Endothelial cell of umbilical vein (primary cell): ENCODE measurements around the gene AMH. TPM values are rescaled to one million over a fixed set of nuclear protein-coding genes. Genes with fewer than 3 reads are reported as not detected.

Experiments
- BruUV-seq: library from RNA; stranded (reverse); fragments of 400-500 nt; replicated peaks from 2 replicates; lab custom pipeline; 2021; lab: Mats Ljungman, UMichigan
- CTCF ChIA-PET: fragments of 300-600, 350-600 bp; sonication (Branson Sonifier 250); formaldehyde crosslinking; loops from one replicate; lab custom pipeline; 2021; ENCODE audit warnings: antibody characterized with exemption, inconsistent platforms; lab: Charles Lee
- POLR2A ChIA-PET: fragments of 300-600, 350-600 bp; sonication (Branson Sonifier 250); formaldehyde crosslinking; loops from one replicate; lab custom pipeline; 2021; ENCODE audit warnings: antibody characterized with exemption, inconsistent platforms; lab: Charles Lee
- DNase-seq: peaks from one replicate; pipeline ENCODE4 v3.0.0-alpha.2; 2011; ENCODE audit warnings: low read depth, low spot score
- FAIRE-seq: peaks from 2 replicates; lab custom pipeline; 2011; peaks lifted over from hg19 to GRCh38; lab: Jason Lieb, UNC
- H2AFZ ChIP-seq: 2 replicates; pipeline ENCODE4 v1.6.0; 2012; ENCODE audit warnings: low read depth, low read length, control low read depth, inconsistent platforms
- H3K27ac ChIP-seq: 2 replicates; pipeline ENCODE4 v1.5.1; 2011; ENCODE audit warnings: low read depth, mild to moderate bottlenecking, control low read depth, low read length, moderate library complexity; ENCODE audit not compliant: insufficient read depth
- H3K27me3 ChIP-seq, 2 experiments: 2 replicates each; pipeline versions ENCODE4 v1.6.0 to v1.6.1; 2011; ENCODE audit warnings: low read length in 2 of 2, mixed read lengths in 1 of 2; ENCODE audit not compliant: control insufficient read depth in 2 of 2, insufficient read depth in 2 of 2
- H3K36me3 ChIP-seq, 2 experiments: 2 replicates in 1 of 2; 3 replicates in 1 of 2; pipeline ENCODE4 v1.5.1; 2011; ENCODE audit warnings: low read length in 2 of 2, mild to moderate bottlenecking in 1 of 2, moderate library complexity in 1 of 2; ENCODE audit not compliant: control insufficient read depth in 2 of 2, insufficient read depth in 2 of 2; ENCODE audit errors: extremely low read depth in 1 of 2
- H3K4me1 ChIP-seq: 3 replicates; pipeline ENCODE4 v1.5.1; 2011; ENCODE audit warnings: mild to moderate bottlenecking, low read length; ENCODE audit not compliant: control insufficient read depth, insufficient read depth; ENCODE audit errors: extremely low read depth
- H3K4me2 ChIP-seq: 2 replicates; pipeline ENCODE4 v1.6.1; 2011; ENCODE audit warnings: low read length, control low read depth, mixed read lengths; ENCODE audit not compliant: insufficient read depth
- H3K4me3 ChIP-seq, 3 experiments: fragments of 200-600 bp in 1 of 3; sonication (generic), shearing (Covaris generic) in 1 of 3; replicated peaks in 1 of 3; 2 replicates each; pipeline ENCODE4 v1.5.1; 2011 to 2016; ENCODE audit warnings: control low read depth in 3 of 3, low read length in 3 of 3, mild to moderate bottlenecking in 2 of 3, inconsistent platforms in 1 of 3, low read depth in 1 of 3, moderate library complexity in 1 of 3; ENCODE audit not compliant: insufficient read depth in 1 of 3
- H3K79me2 ChIP-seq: 2 replicates; pipeline ENCODE4 v1.6.0; 2012; ENCODE audit warnings: low read length, inconsistent platforms; ENCODE audit not compliant: control insufficient read depth, insufficient read depth
- H3K9ac ChIP-seq: replicated peaks from 2 replicates; pipeline ENCODE3; 2011; ENCODE audit warnings: low read length, control low read depth; ENCODE audit not compliant: insufficient read depth; ENCODE audit errors: extremely low read depth
- H3K9me1 ChIP-seq: replicated peaks from 3 replicates; pipeline ENCODE4 v1.6.0; 2011; ENCODE audit warnings: mild to moderate bottlenecking, low read length; ENCODE audit not compliant: control insufficient read depth, insufficient read depth; ENCODE audit errors: extremely low read depth
- H3K9me3 ChIP-seq: replicated peaks from 2 replicates; pipeline ENCODE4 v1.5.1; 2012; ENCODE audit warnings: low read length, inconsistent platforms; ENCODE audit not compliant: control insufficient read depth, insufficient read depth
- H4K20me1 ChIP-seq: replicated peaks from 2 replicates; pipeline ENCODE3; 2011; ENCODE audit warnings: mild to moderate bottlenecking, low read length; ENCODE audit not compliant: control insufficient read depth, insufficient read depth; ENCODE audit errors: extremely low read depth
- CTCF ChIP-seq, 2 donors: IDR thresholded peaks; 1 replicate in 1 of 2; 2 replicates in 1 of 2; pipeline ENCODE4 v1.5.1; 2011; ENCODE audit warnings: low read length in 2 of 2, mild to moderate bottlenecking in 2 of 2, moderate library complexity in 2 of 2, control low read depth in 1 of 2, inconsistent platforms in 1 of 2, low read depth in 1 of 2; ENCODE audit not compliant: insufficient read depth in 1 of 2; ENCODE audit errors: extremely low read depth in 1 of 2
- EZH2 ChIP-seq: IDR thresholded peaks from 2 replicates; pipeline ENCODE4 v1.6.1; 2012; ENCODE audit warnings: borderline replicate concordance, low read depth, mild to moderate bottlenecking, moderate library complexity, low read length, inconsistent platforms; ENCODE audit not compliant: severe bottlenecking
- FOS ChIP-seq: IDR thresholded peaks from 2 replicates; pipeline ENCODE4 v1.6.1; 2011; ENCODE audit warnings: mild to moderate bottlenecking, low read length, moderate library complexity, borderline replicate concordance; ENCODE audit not compliant: insufficient read depth
- GATA2 ChIP-seq: IDR thresholded peaks from 2 replicates; pipeline ENCODE4 v1.7.0; 2011; ENCODE audit warnings: low read depth, mild to moderate bottlenecking, moderate library complexity, mixed read lengths, low read length; ENCODE audit not compliant: insufficient read length, insufficient read depth
- JUN ChIP-seq: IDR thresholded peaks from 2 replicates; pipeline ENCODE4 v1.6.1; 2011; ENCODE audit warnings: borderline replicate concordance, low read depth; ENCODE audit not compliant: insufficient read length, insufficient read depth
- MAX ChIP-seq: IDR thresholded peaks from 2 replicates; pipeline ENCODE4 v1.6.1; 2011; ENCODE audit not compliant: insufficient read depth, insufficient read length
- MYC ChIP-seq: IDR thresholded peaks from one replicate; pipeline ENCODE4 v1.6.1; 2011; ENCODE audit warnings: mild to moderate bottlenecking, low read depth, low read length
- POLR2A ChIP-seq: IDR thresholded peaks from 2 replicates; pipeline ENCODE4 v1.6.1; 2012; ENCODE audit warnings: low read depth, mild to moderate bottlenecking, control low read depth, low read length
- POLR2AphosphoS5 ChIP-seq: IDR thresholded peaks from 2 replicates; pipeline ENCODE4 v1.6.1; 2012; ENCODE audit warnings: low read depth, mild to moderate bottlenecking, control low read depth, low read length, moderate library complexity; ENCODE audit not compliant: insufficient read depth
- dilution Hi-C: fragments of 300-500 bp; cut with MboI; formaldehyde crosslinking; loops from one replicate; pipeline ENCODE4 v1.15.0; 2019; ENCODE audit warnings: low sequenced_read_pairs; ENCODE audit not compliant: extremely low pct_ligation_motif_present
- intact Hi-C: fragments of 100-400 bp; cut with micrococcal nuclease; formaldehyde crosslinking; loops from one replicate; pipeline ENCODE4 v1.10.0; 2022
- polyA plus RNA-seq, 4 experiments: library from polyadenylated mRNA; depleted of rRNA in 3 of 4; stranded (reverse) in 3 of 4; unstranded in 1 of 4; fragments of >200 nt; gene quantifications; 2 replicates each; pipeline versions ENCODE4 v1.2.1 to v1.2.3, GENCODE V29; 2011 to 2012; ENCODE audit warnings: missing spikeins in 1 of 4
- total RNA-seq: library from RNA; stranded (reverse); gene quantifications from 2 replicates; pipeline ENCODE4 v1.2.3, GENCODE V29; 2021

AMH gene
- total and polyA plus RNA-seq, 2 donors (not counting 3 experiments of a cell fraction or from before 2014, with no cell fraction given) = 3.3 to 9.6 TPM

- peaks cover 19 to 28% of the 10 kb centered on the region in 2 experiments for H3K27me3 ChIP-seq
- FAIRE-seq (no peak), DNase-seq (no peak)
- no peaks in the 10 kb centered on the region for H3K9me3 ChIP-seq
- H4K20me1 ChIP-seq = no peaks in the 10 kb centered on the region
- TF ChIP-seq MAX (no peak), MYC (no peak), JUN (no peak), POLR2A (no peak), CTCF (IDR thresholded peaks at IDR 0.05; ENCODE audit: extremely low read depth in 1 of 2, insufficient read depth in 1 of 2, low read depth in 1 of 2, low read length in 2 of 2) (no peak), EZH2 (no peak), FOS (no peak), GATA2 (no peak), POLR2AphosphoS5 (no peak)
- ChIA-PET CTCF (interaction anchor here (1.0 to 1.2 kb wide), 2 partner anchors 10 to 16 kb away, joined by 4 read pairs; no protein-coding TSS in a partner anchor), POLR2A (interaction anchor here (1.5 kb wide), 1 partner anchor 16 kb away, joined by 3 read pairs; no protein-coding TSS in a partner anchor)
- intact Hi-C loops = no loop called here
- no peak within 1 kb of the TSS for H2AFZ ChIP-seq
- H3K9ac ChIP-seq = no peak within 1 kb of the TSS
- H3K36me3 ChIP-seq = no peaks in the 10 kb centered on the region
- H3K4me3 ChIP-seq = no peak within 1 kb of the TSS
- no peaks in the 10 kb centered on the region for H3K9me1 ChIP-seq
- H3K4me1 ChIP-seq = peaks cover 11% of the 10 kb centered on the region
- no peak within 1 kb of the TSS for H3K4me2 ChIP-seq
- dilution Hi-C loops = no loop called here
- no peaks in the 10 kb centered on the region for H3K79me2 ChIP-seq
- no peak within 1 kb of the TSS for H3K27ac ChIP-seq
- BruUV-seq = no TSS peak
These were observed 7.0 kb downstream of the AMH start, which contains the start of gene JSRP1 for GRCh38 chr19:2255982-2256685. TSS of gene JSRP1 (minus strand) at chr19:2256417. CDS start at chr19:2255314, 1,103 bp downstream.
